HFFc6 (cell line): ENCODE results near the gene PKM. TPM values are rescaled to one million over a fixed set of nuclear protein-coding genes. Genes with fewer than 3 reads are reported as not detected.

Experiments
- DNase-seq: peaks from one replicate; pipeline ENCODE4 v3.0.0-alpha.2; 2018
- H3K27ac Mint-ChIP-seq: 2 replicates; pipeline ENCODE4 v1.8.0; 2020; ENCODE audit warnings: mild to moderate bottlenecking, mixed read lengths
- H3K27me3 Mint-ChIP-seq: 2 replicates; pipeline ENCODE4 v1.8.0; 2021; ENCODE audit warnings: mild to moderate bottlenecking, moderate library complexity, mixed read lengths; ENCODE audit not compliant: insufficient read depth
- H3K36me3 Mint-ChIP-seq: 2 replicates; pipeline ENCODE4 v1.8.0; 2021; ENCODE audit warnings: low read depth, mixed read lengths
- H3K4me1 Mint-ChIP-seq: 2 replicates; pipeline ENCODE4 v1.8.0; 2020; ENCODE audit warnings: low read depth, mixed read lengths
- H3K4me3 Mint-ChIP-seq: 2 replicates; pipeline ENCODE4 v1.8.0; 2020; ENCODE audit warnings: mild to moderate bottlenecking, moderate library complexity, mixed read lengths
- H3K9me3 Mint-ChIP-seq: 2 replicates; pipeline ENCODE4 v1.8.0; 2020; ENCODE audit warnings: mild to moderate bottlenecking, mixed read lengths
- CTCF ChIP-seq: fragments of 200-600 bp; sonication (generic); IDR thresholded peaks from 2 replicates; pipeline ENCODE4 v1.5.0; 2021; ENCODE audit warnings: antibody characterized with exemption, mild to moderate bottlenecking
- total RNA-seq, 6 experiments: library from RNA; stranded (reverse); fragmentation: NEBNext Ultra II Directional; extraction: Animal tissue kit (Norgen Biotek cat#: 25700); gene quantifications; 2 replicates in 1 of 6; 3 replicates in 5 of 6; pipeline ENCODE4 v1.2.3, GENCODE V29; 2021

PKM gene
- total RNA-seq, 6 experiments from 2014 or later = 2,533 to 2,832 (median 2,656) TPM

DNA sequence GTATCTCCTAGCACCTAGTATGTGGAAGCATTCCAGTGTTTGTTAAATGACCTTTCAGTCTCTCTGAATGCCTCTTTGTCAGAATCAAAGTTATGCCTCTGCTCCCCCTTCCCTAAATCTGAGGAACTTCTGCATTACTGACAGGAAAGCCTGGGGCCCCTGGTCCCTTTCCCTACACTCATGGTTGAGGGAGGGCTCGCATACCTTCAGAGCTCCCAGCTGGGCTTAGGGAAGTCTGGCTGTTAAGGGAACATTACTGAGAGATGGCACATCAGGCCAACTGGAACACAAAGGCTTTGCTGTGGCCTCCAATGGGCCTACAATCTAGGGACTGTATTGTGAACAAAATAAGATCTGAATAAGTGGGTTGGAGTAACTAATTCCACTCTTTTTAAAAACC lies 10.3 kb downstream of the PKM start:
- no peaks in the 10 kb centered on the region for H3K9me3 Mint-ChIP-seq
- H3K36me3 Mint-ChIP-seq = peaks cover 66% of the 10 kb centered on the region
- H3K27ac Mint-ChIP-seq = peak overlapping the region; percentile 30
- peaks cover 6% of the 10 kb centered on the region; the same call in 1 of the 2 replicates for H3K27me3 Mint-ChIP-seq
- H3K4me3 Mint-ChIP-seq = 0 out of 2 replicates have a peak overlapping the region, but pooled peaks have one; percentile 13
- H3K4me1 Mint-ChIP-seq = peaks cover 84% of the 10 kb centered on the region
- DNase-seq = no peak
- no peak for TF ChIP-seq CTCF

- H3K27me3 Mint-ChIP-seq = no peaks in the 10 kb centered on the region
- no peak for DNase-seq
- peaks cover 54% of the 10 kb centered on the region for H3K4me1 Mint-ChIP-seq
- no peak for TF ChIP-seq CTCF
- no peaks in the 10 kb centered on the region for H3K9me3 Mint-ChIP-seq
- H3K36me3 Mint-ChIP-seq = peaks cover 55% of the 10 kb centered on the region
- H3K4me3 Mint-ChIP-seq = 0 out of 2 replicates have a peak overlapping the region, but pooled peaks have one; percentile 6
- peak overlapping the region; percentile 86 for H3K27ac Mint-ChIP-seq
These were observed 13.8 kb downstream of the PKM start for GRCh38 chr15:72217216-72217615.

GRCh38 chr15:72216079-72216478 lies 14.9 kb downstream of the PKM start:
- no peak for DNase-seq
- Mint-ChIP-seq H3K4me1 (peaks cover 43% of the 10 kb centered on the region), H3K27ac (no peak overlapping the region; the same call in none of the 2 replicates), H3K9me3 (no peaks in the 10 kb centered on the region), H3K27me3 (no peaks in the 10 kb centered on the region), H3K4me3 (no peak overlapping the region), H3K36me3 (peaks cover 54% of the 10 kb centered on the region)
- no peak for TF ChIP-seq CTCF

GRCh38 chr15:72207558-72208085 lies 23.4 kb downstream of the PKM start:
- Mint-ChIP-seq H3K27ac (peak overlapping the region; percentile 65; the same call in 1 of the 2 replicates), H3K36me3 (peaks cover 74% of the 10 kb centered on the region), H3K9me3 (no peaks in the 10 kb centered on the region), H3K4me1 (peaks cover 58% of the 10 kb centered on the region), H3K4me3 (no peak overlapping the region), H3K27me3 (peaks cover 4% of the 10 kb centered on the region)
- no peak for DNase-seq
- TF ChIP-seq CTCF = no peak

- peaks cover 4% of the 10 kb centered on the region for H3K27me3 Mint-ChIP-seq
- H3K9me3 Mint-ChIP-seq = no peaks in the 10 kb centered on the region
- H3K4me3 Mint-ChIP-seq = no peak overlapping the region
- TF ChIP-seq CTCF = no peak
- peak overlapping the region; percentile 45; the same call in 1 of the 2 replicates for H3K27ac Mint-ChIP-seq
- no peak for DNase-seq
- peaks cover 58% of the 10 kb centered on the region for H3K4me1 Mint-ChIP-seq
- H3K36me3 Mint-ChIP-seq = peaks cover 69% of the 10 kb centered on the region
These were observed 24.4 kb downstream of the PKM start for GRCh38 chr15:72206677-72207000.
